GM21529 (cell line): Measurements from ENCODE around the gene CD19.
A peak's percentile ranks its signal among the peaks of the same experiment; 100 is the strongest.
"Not testable (repeated sequence)": the region's sequence is repeated elsewhere in the genome, so short reads cannot be mapped to it uniquely, and the experiment has no call there.

Source experiments
- ATAC-seq: cut with Tn5 transposase; IDR thresholded peaks from one replicate; pipeline ENCODE4 v1.9.1; 2021; ENCODE audit not compliant: unreplicated experiment

The CD19 gene

GRCh38 chr16:28935924-28936783 lies 4.4 kb downstream of the CD19 start:
- ATAC-seq, result peak; percentile 69

- ATAC-seq, result no peak
These were observed 5.0 kb downstream of the CD19 start for GRCh38 chr16:28936784-28937155.

- no peak for ATAC-seq
These were observed 5.6 kb downstream of the CD19 start for GRCh38 chr16:28937222-28937876.

GRCh38 chr16:28938721-28939120 lies 7.0 kb downstream of the CD19 start:
- ATAC-seq, result no peak

- not testable (repeated sequence) for ATAC-seq
These were observed 8.1 kb downstream of the CD19 start for GRCh38 chr16:28939825-28940224.

GRCh38 chr16:28943281-28943680 lies 11.5 kb downstream of the CD19 start:
- no peak for ATAC-seq

GRCh38 chr16:28946681-28947080 lies 14.9 kb downstream of the CD19 start:
- no peak for ATAC-seq

- peak; percentile 91 for ATAC-seq
These were observed 19.1 kb downstream of the CD19 start, which contains the start of gene NFATC2IP for GRCh38 chr16:28950648-28951409. Gene NFATC2IP, plus strand, starts transcription at chr16:28950937. Its CDS starts 75 bp downstream, at chr16:28951012.

GRCh38 chr16:28951410-28951943 lies 19.7 kb downstream of the CD19 start:
- ATAC-seq, result peak; percentile 21

- ATAC-seq, result no peak
These were observed 26.4 kb downstream of the CD19 start for GRCh38 chr16:28958216-28958615.

- no peak for ATAC-seq
These were observed 27.1 kb downstream of the CD19 start for GRCh38 chr16:28958836-28959235.

- no peak for ATAC-seq
These were observed 32.3 kb downstream of the CD19 start for GRCh38 chr16:28964072-28964471.

- no peak for ATAC-seq
These were observed 32.7 kb downstream of the CD19 start for GRCh38 chr16:28964496-28964895.

GRCh38 chr16:28967156-28967555 lies 35.4 kb downstream of the CD19 start:
- no peak for ATAC-seq

- ATAC-seq, result not testable (repeated sequence)
These were observed 37.9 kb downstream of the CD19 start for GRCh38 chr16:28969696-28970095.

GRCh38 chr16:28974007-28974436 lies 42.3 kb downstream of the CD19 start:
- ATAC-seq, result peak; percentile 7

- peak; percentile 82 for ATAC-seq
These were observed 42.8 kb downstream of the CD19 start, which contains the start of gene SPNS1 for GRCh38 chr16:28974437-28975157. Gene SPNS1, plus strand, starts transcription at chr16:28974778. Its CDS starts 374 bp downstream, at chr16:28975152.

GRCh38 chr16:28975158-28975599 lies 43.4 kb downstream of the CD19 start:
- peak; percentile 10 for ATAC-seq

- ATAC-seq, result no peak
These were observed 46.2 kb downstream of the CD19 start for GRCh38 chr16:28977703-28978662.
